Liver (tissue), 9 donors: ENCODE data around the gene TMA7B. TPM values are rescaled to one million over a fixed set of nuclear protein-coding genes. Genes with fewer than 3 reads are reported as not detected.

Experiments used
- DNase-seq: peaks from one replicate; pipeline ENCODE4 v3.0.0-alpha.2; 2017; ENCODE audit warnings: low spot score
- H3K27ac ChIP-seq, 2 donors: one replicate each; pipeline ENCODE4 v1.7.0; 2013; ENCODE audit warnings: inconsistent platforms in 2 of 2, low read length in 2 of 2, control low read depth in 1 of 2, low read depth in 1 of 2, mild to moderate bottlenecking in 1 of 2
- H3K27me3 ChIP-seq, 4 donors: one replicate each; pipeline versions ENCODE4 v1.6.1 to v1.7.0; 2013; ENCODE audit warnings: low read length in 3 of 4, inconsistent platforms in 1 of 4, mild to moderate bottlenecking in 1 of 4, moderate library complexity in 1 of 4; ENCODE audit not compliant: control insufficient read depth in 4 of 4, insufficient read depth in 4 of 4
- H3K36me3 ChIP-seq, 4 donors: one replicate each; pipeline versions ENCODE4 v1.6.1 to v1.7.0; 2013; ENCODE audit warnings: low read length in 3 of 4, mild to moderate bottlenecking in 3 of 4, low read depth in 1 of 4, moderate library complexity in 1 of 4; ENCODE audit not compliant: control insufficient read depth in 4 of 4, insufficient read depth in 3 of 4
- H3K4me1 ChIP-seq, 4 donors: one replicate each; pipeline versions ENCODE4 v1.6.1 to v1.7.0; 2013; ENCODE audit warnings: low read length in 3 of 4, mild to moderate bottlenecking in 3 of 4, moderate library complexity in 1 of 4; ENCODE audit not compliant: control insufficient read depth in 4 of 4, insufficient read depth in 4 of 4
- H3K4me3 ChIP-seq, 3 donors: one replicate each; pipeline versions ENCODE4 v1.6.1 to v1.7.0; 2013; ENCODE audit warnings: low read length in 3 of 3, control low read depth in 1 of 3, low read depth in 1 of 3, mild to moderate bottlenecking in 1 of 3
- H3K9ac ChIP-seq, 2 donors: one replicate each; pipeline ENCODE4 v1.7.0; 2013; ENCODE audit warnings: low read length in 2 of 2, mild to moderate bottlenecking in 2 of 2, moderate library complexity in 2 of 2, control low read depth in 1 of 2, low read depth in 1 of 2
- H3K9me3 ChIP-seq, 4 donors: one replicate each; pipeline versions ENCODE4 v1.6.1 to v1.7.0; 2013; ENCODE audit warnings: low read length in 3 of 4; ENCODE audit not compliant: control insufficient read depth in 4 of 4
- FOXA1 ChIP-seq: IDR thresholded peaks from 2 replicates; pipeline ENCODE4 v1.6.1; 2016; ENCODE audit warnings: antibody characterized with exemption
- FOXA2 ChIP-seq: IDR thresholded peaks from 2 replicates; pipeline ENCODE4 v1.6.1; 2016; ENCODE audit warnings: antibody characterized with exemption
- HNF4A ChIP-seq, 2 donors: conservative IDR thresholded peaks; 2 replicates each; pipeline ENCODE4 v1.6.1; 2016; ENCODE audit warnings: antibody characterized with exemption in 2 of 2, mild to moderate bottlenecking in 2 of 2
- HNF4G ChIP-seq: IDR thresholded peaks from 2 replicates; pipeline ENCODE4 v1.6.1; 2016; ENCODE audit warnings: antibody characterized with exemption
- JUND ChIP-seq, 2 donors: IDR thresholded peaks; 2 replicates each; pipeline ENCODE4 v1.6.1; 2016; ENCODE audit warnings: antibody characterized with exemption in 2 of 2
- NR2F2 ChIP-seq: IDR thresholded peaks from 2 replicates; pipeline ENCODE4 v1.6.1; 2016; ENCODE audit warnings: antibody characterized with exemption
- RAD21 ChIP-seq, 2 donors: IDR thresholded peaks; 2 replicates each; pipeline ENCODE4 v1.6.1; 2016; ENCODE audit warnings: antibody characterized with exemption in 2 of 2, mild to moderate bottlenecking in 2 of 2
- RXRA ChIP-seq, 2 donors: IDR thresholded peaks; 2 replicates each; pipeline ENCODE4 v1.6.1; 2017 to 2018; ENCODE audit warnings: antibody characterized with exemption in 2 of 2, mild to moderate bottlenecking in 1 of 2
- WGBS: extraction: QIAGEN DNeasy Blood & Tissue Kit; methylation state at CpG from one replicate; pipeline ENCODE4 v1.1.7; 2013; 5-methylcytosine and 5-hydroxymethylcytosine counted together
- polyA plus RNA-seq, 2 donors: library from polyadenylated mRNA; stranded (reverse) in 1 of 2; unstranded in 1 of 2; fragments of 200-250 nt in 1 of 2; fragments of >200 nt in 1 of 2; fragmentation: Nextera tagmentation in 1 of 2; extraction: Ambion mirVana in 1 of 2; gene quantifications; one replicate each; pipeline versions ENCODE4 v1.2.1 to v1.2.3, GENCODE V29; 2013 to 2015
- total RNA-seq, 2 donors: library from RNA; depleted of rRNA; stranded (reverse); fragments of >200 nt; gene quantifications; one replicate each; pipeline ENCODE4 v1.2.3, GENCODE V29; 2014
- TF ChIP-seq, protein P1 (sequence below): IDR thresholded peaks from 2 replicates; pipeline ENCODE4 v1.6.1; 2016; ENCODE audit warnings: antibody characterized with exemption
- TF ChIP-seq, protein P2 (sequence below): IDR thresholded peaks from 2 replicates; pipeline ENCODE4 v1.6.1; 2016; ENCODE audit warnings: antibody characterized with exemption
- TF ChIP-seq, protein P3 (sequence below): IDR thresholded peaks from 2 replicates; pipeline ENCODE4 v1.6.1; 2016; ENCODE audit warnings: antibody characterized with exemption
- donor health status: healthy.
- donor health status: healthy.
- donor health status: healthy.
- donor health status: healthy.
- donor health status: healthy.

TMA7B gene
- total and polyA plus RNA-seq, 4 donors: 0.25 to 2.1 TPM; not detected in 2

DNA sequence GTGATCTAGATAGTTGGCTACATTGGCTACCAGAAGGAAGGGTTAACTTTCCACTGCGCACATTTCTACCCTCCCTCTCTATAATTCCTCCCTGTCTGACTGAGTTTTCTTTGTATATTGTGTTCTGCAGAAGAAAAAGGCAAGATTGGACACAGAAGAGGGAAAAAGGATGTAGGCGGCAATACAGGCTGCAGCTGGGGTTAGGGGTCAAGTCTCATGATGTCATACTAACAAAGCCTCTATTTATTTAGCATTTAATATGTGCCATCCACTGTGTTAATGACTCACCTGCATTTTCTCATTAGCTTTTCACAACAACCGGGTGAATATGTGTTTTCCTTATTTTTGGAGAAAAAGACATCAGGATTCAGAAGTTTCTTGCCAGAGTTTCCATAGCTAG lies 36.5 kb downstream of the TMA7B start:
- Histone ChIP-seq H3K9ac (no peak overlapping the region), H3K4me1 (peaks cover 17 to 59% (median 52%) of the 10 kb centered on the region in 4 donors), H3K36me3 (no peaks in the 10 kb centered on the region), H3K4me3 (no peak overlapping the region), H3K9me3 (no peaks in the 10 kb centered on the region), H3K27me3 (no peaks in the 10 kb centered on the region), H3K27ac (peak overlapping the region in 1 of 2 donors; percentile 30)
- no peak for DNase-seq
- WGBS: 70% methylated on average over 3 of the region's 3 CpGs
- TF ChIP-seq FOXA1 (no peak), JUND (IDR thresholded peaks at IDR 0.05) (peak in 1 of 2 donors; percentile 14)

DNA sequence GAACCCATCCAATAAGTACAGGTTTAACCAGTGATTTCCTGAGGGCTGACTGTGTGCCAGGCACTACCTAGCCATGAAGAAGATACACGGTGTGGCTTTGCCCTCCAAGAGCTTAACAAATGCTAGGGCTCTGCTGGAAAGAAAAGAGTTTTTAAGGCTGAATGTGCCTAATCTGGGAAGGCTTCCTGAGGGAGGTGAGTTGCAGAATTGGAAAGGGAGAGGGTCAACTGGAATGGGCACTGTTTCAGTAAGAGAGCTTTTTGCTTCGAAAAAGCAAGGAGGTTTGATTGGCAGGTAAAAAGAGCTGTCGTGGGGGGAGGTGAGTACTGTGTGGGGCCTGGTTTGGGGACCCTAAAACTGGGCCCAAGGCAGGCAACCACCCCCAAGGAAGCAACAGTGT lies 37.2 kb downstream of the TMA7B start:
- H3K4me1 ChIP-seq: peaks cover 17 to 52% (median 45%) of the 10 kb centered on the region in 4 donors

DNA sequence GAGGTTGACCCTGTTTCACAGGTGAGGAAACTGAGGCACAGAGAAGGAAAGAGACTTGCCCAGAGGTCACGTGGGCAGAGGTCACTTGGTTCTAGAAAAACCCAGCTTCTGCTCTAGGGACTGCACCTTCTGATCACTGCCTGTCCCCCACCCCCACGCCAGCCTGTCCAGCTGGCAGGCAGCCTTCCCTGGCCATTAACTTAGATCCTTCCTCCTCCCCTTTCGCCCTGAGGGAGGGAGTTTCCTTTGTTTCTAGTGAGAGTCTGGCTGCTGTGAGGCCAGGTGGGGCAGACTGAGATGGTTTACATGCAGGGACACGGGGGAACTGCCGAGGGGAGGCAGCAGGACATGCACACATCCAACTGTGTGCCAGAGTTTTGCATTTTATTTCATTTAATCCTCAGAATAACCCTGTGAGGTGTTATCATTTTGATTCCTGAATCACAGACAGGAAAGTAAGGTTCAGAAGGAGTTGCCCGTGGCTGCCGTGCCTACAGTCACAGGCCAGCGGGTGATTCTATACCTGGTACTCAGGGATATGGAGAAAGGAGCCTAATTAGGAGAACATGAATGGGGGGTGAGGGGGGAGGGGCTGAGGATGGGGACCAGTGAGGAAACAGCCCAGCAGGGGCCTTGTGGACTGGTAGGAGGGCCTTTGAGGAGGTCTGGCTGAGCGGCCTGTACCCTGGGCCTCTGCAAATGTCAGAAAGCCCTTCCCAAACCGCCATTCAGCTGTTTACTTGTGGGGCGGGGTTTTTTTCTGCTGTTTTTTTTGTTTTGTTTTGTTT lies 37.9 kb downstream of the TMA7B start:
- H3K9me3 ChIP-seq: no peaks in the 10 kb centered on the region
- no peaks in the 10 kb centered on the region for H3K27me3 ChIP-seq
- TF ChIP-seq RAD21 (IDR thresholded peaks at IDR 0.05): peak in 1 of 2 donors; percentile 15
- TF ChIP-seq, protein P1, sequence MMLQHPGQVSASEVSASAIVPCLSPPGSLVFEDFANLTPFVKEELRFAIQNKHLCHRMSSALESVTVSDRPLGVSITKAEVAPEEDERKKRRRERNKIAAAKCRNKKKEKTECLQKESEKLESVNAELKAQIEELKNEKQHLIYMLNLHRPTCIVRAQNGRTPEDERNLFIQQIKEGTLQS: no peak
- TF ChIP-seq RXRA (IDR thresholded peaks at IDR 0.05): peak in 1 of 2 donors; percentile 8
- TF ChIP-seq HNF4G: no peak
- no peak for TF ChIP-seq HNF4A (conservative IDR thresholded peaks at IDR 0.05)
- TF ChIP-seq NR2F2: no peak
- peaks cover 17 to 47% (median 38%) of the 10 kb centered on the region in 4 donors for H3K4me1 ChIP-seq
- 52% methylated on average over 11 of the region's 11 CpGs for WGBS
- H3K27ac ChIP-seq: peak overlapping the region; percentile 11 to 42
- DNase-seq: no peak
- no peak overlapping the region for H3K9ac ChIP-seq
- H3K36me3 ChIP-seq: no peaks in the 10 kb centered on the region
- no peak overlapping the region for H3K4me3 ChIP-seq

More for the DNA sequence above, 37.2 kb downstream of the TMA7B start:
- Histone ChIP-seq H3K27ac (peak overlapping the region in 1 of 2 donors; percentile 42), H3K36me3 (no peaks in the 10 kb centered on the region), H3K4me3 (no peak overlapping the region), H3K9me3 (no peaks in the 10 kb centered on the region), H3K9ac (no peak overlapping the region), H3K27me3 (no peaks in the 10 kb centered on the region)
- TF ChIP-seq, protein P2, sequence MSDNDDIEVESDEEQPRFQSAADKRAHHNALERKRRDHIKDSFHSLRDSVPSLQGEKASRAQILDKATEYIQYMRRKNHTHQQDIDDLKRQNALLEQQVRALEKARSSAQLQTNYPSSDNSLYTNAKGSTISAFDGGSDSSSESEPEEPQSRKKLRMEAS: no peak
- TF ChIP-seq FOXA1 (no peak), RAD21 (IDR thresholded peaks at IDR 0.05) (no peak), FOXA2 (no peak)
- TF ChIP-seq, protein P3, sequence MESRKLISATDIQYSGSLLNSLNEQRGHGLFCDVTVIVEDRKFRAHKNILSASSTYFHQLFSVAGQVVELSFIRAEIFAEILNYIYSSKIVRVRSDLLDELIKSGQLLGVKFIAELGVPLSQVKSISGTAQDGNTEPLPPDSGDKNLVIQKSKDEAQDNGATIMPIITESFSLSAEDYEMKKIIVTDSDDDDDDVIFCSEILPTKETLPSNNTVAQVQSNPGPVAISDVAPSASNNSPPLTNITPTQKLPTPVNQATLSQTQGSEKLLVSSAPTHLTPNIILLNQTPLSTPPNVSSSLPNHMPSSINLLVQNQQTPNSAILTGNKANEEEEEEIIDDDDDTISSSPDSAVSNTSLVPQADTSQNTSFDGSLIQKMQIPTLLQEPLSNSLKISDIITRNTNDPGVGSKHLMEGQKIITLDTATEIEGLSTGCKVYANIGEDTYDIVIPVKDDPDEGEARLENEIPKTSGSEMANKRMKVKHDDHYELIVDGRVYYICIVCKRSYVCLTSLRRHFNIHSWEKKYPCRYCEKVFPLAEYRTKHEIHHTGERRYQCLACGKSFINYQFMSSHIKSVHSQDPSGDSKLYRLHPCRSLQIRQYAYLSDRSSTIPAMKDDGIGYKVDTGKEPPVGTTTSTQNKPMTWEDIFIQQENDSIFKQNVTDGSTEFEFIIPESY: no peak
- no peak for DNase-seq
- 88% methylated on average over 3 of the region's 3 CpGs for WGBS
